HepG2 (cell line): Measurements from ENCODE around the gene MEPCE. TPM values are rescaled to one million over a fixed set of nuclear protein-coding genes. Genes with fewer than 3 reads are reported as not detected.

Experiments
- ARID4A ChIP-seq: sonication (generic); formaldehyde crosslinking; IDR thresholded peaks from 2 replicates; pipeline ENCODE4 v1.5.0; 2020; ENCODE audit warnings: mild to moderate bottlenecking, missing genetic modification reagents, borderline replicate concordance
- ARNTL ChIP-seq: sonication (generic); formaldehyde crosslinking; IDR thresholded peaks from 2 replicates; pipeline ENCODE4 v1.4.0; 2020; ENCODE audit warnings: mild to moderate bottlenecking, missing genetic modification reagents
- ATAD3A ChIP-seq: sonication (generic); formaldehyde crosslinking; IDR thresholded peaks from 2 replicates; pipeline ENCODE4 v1.4.0; 2020; ENCODE audit warnings: missing genetic modification reagents
- ATF5 ChIP-seq: sonication (generic); formaldehyde crosslinking; IDR thresholded peaks from 2 replicates; pipeline ENCODE4 v1.4.0; 2020; ENCODE audit warnings: mild to moderate bottlenecking, low read depth, missing genetic modification reagents
- EHMT2 ChIP-seq: fragments of 200-600 bp; sonication (generic); IDR thresholded peaks from 2 replicates; pipeline ENCODE4 v1.7.0; 2017; ENCODE audit warnings: antibody characterized with exemption, low read depth, low read length, borderline replicate concordance
- GLMP ChIP-seq: sonication (generic); formaldehyde crosslinking; IDR thresholded peaks from 2 replicates; pipeline ENCODE4 v1.9.0; 2021; ENCODE audit warnings: missing genetic modification reagents, mild to moderate bottlenecking, borderline replicate concordance
- IKZF4 ChIP-seq: sonication (generic); formaldehyde crosslinking; IDR thresholded peaks from 2 replicates; pipeline ENCODE4 v1.5.1; 2020; ENCODE audit warnings: borderline replicate concordance, mild to moderate bottlenecking, low read depth, missing genetic modification reagents; ENCODE audit errors: not compliant biosample characterization
- PCBP2 ChIP-seq: fragments of 200-400 bp; formaldehyde crosslinking; optimal IDR thresholded peaks from 2 replicates; pipeline ENCODE3; 2018; ENCODE audit warnings: low read length, low read depth; ENCODE audit not compliant: poor library complexity, severe bottlenecking
- PHF5A ChIP-seq: IDR thresholded peaks from one replicate; pipeline ENCODE4 v1.6.1; 2018; ENCODE audit warnings: low read depth, missing genetic modification reagents; ENCODE audit not compliant: unreplicated experiment
- RAD21 ChIP-seq: fragments of 450-650 bp; formaldehyde crosslinking; IDR thresholded peaks from 2 replicates; pipeline ENCODE4 v1.5.0; 2020; ENCODE audit warnings: mild to moderate bottlenecking
- RBM39 ChIP-seq: fragments of 200-400 bp; formaldehyde crosslinking; IDR thresholded peaks from one replicate; pipeline ENCODE4 v1.6.1; 2018; ENCODE audit warnings: antibody characterized with exemption, mild to moderate bottlenecking, low read depth, low read length; ENCODE audit not compliant: poor library complexity, severe bottlenecking
- TSC22D2 ChIP-seq: sonication (generic); formaldehyde crosslinking; IDR thresholded peaks from 2 replicates; pipeline ENCODE4 v1.5.1; 2020; ENCODE audit warnings: missing genetic modification reagents, mild to moderate bottlenecking, borderline replicate concordance
- YEATS4 ChIP-seq: sonication (generic); formaldehyde crosslinking; IDR thresholded peaks from 2 replicates; pipeline ENCODE4 v1.4.0; 2020; ENCODE audit warnings: missing genetic modification reagents, borderline replicate concordance
- ZMAT3 ChIP-seq: sonication (generic); formaldehyde crosslinking; conservative IDR thresholded peaks from 2 replicates; pipeline ENCODE4 v1.7.0; 2021; ENCODE audit warnings: missing genetic modification reagents
- ZNF232 ChIP-seq: sonication (generic); formaldehyde crosslinking; IDR thresholded peaks from 2 replicates; pipeline ENCODE4 v1.4.0; 2020; ENCODE audit warnings: missing genetic modification reagents, borderline replicate concordance
- ZNF44 ChIP-seq: sonication (generic); formaldehyde crosslinking; IDR thresholded peaks from 2 replicates; pipeline ENCODE4 v1.5.1; 2020; ENCODE audit warnings: mild to moderate bottlenecking, missing genetic modification reagents
- ZNF567 ChIP-seq: sonication (generic); formaldehyde crosslinking; IDR thresholded peaks from 2 replicates; pipeline ENCODE4 v1.8.1; 2023; ENCODE audit warnings: mild to moderate bottlenecking, missing genetic modification reagents, borderline replicate concordance
- ZNF589 ChIP-seq: sonication (generic); formaldehyde crosslinking; conservative IDR thresholded peaks from 2 replicates; pipeline ENCODE4 v1.8.0; 2022; ENCODE audit warnings: mild to moderate bottlenecking, moderate library complexity, missing genetic modification reagents
- ZNF660 ChIP-seq: sonication (generic); formaldehyde crosslinking; IDR thresholded peaks from 2 replicates; pipeline ENCODE4 v1.5.1; 2020; ENCODE audit warnings: mild to moderate bottlenecking, low read depth, missing genetic modification reagents, borderline replicate concordance
- ZNF672 ChIP-seq: sonication (generic); formaldehyde crosslinking; IDR thresholded peaks from 2 replicates; pipeline ENCODE4 v1.8.1; 2022; ENCODE audit warnings: missing genetic modification reagents
- ZNF841 ChIP-seq: sonication (generic); formaldehyde crosslinking; IDR thresholded peaks from 2 replicates; pipeline ENCODE4 v1.8.1; 2023; ENCODE audit warnings: missing genetic modification reagents, borderline replicate concordance
- ZNF883 ChIP-seq: sonication (generic); formaldehyde crosslinking; IDR thresholded peaks from 2 replicates; pipeline ENCODE4 v1.5.1; 2020; ENCODE audit warnings: mild to moderate bottlenecking, missing genetic modification reagents; ENCODE audit errors: not compliant biosample characterization
- polyA plus RNA-seq, 8 experiments: library from polyadenylated mRNA; depleted of rRNA in 3 of 8; stranded (reverse) in 7 of 8; unstranded in 1 of 8; fragments of >200 nt; fragmentation: Illumina TruSeq in 4 of 8; extraction: Trizol in 4 of 8; gene quantifications; 2 replicates each; pipeline versions ENCODE4 v1.2.1 to v1.2.3, GENCODE V29; 2011 to 2016; ENCODE audit warnings: low read depth in 4 of 8, missing spikeins in 1 of 8, mixed read lengths in 1 of 8; ENCODE audit not compliant: insufficient read depth in 1 of 8
- total RNA-seq, 5 experiments: library from RNA; depleted of rRNA; stranded (reverse); fragments of >200 nt; fragmentation: Illumina TruSeq; extraction: Trizol; gene quantifications; 2 replicates each; pipeline ENCODE4 v1.2.3, GENCODE V29; 2016; ENCODE audit warnings: low read depth in 1 of 5
- TF ChIP-seq, protein P1 (sequence below): sonication (generic); formaldehyde crosslinking; IDR thresholded peaks from 2 replicates; pipeline ENCODE4 v1.5.0; 2020; ENCODE audit warnings: missing genetic modification reagents

The MEPCE gene
- total and polyA plus RNA-seq, 2 of the 13 experiments (the other 11 are each of a cell fraction or from before 2014, with no cell fraction given): 12.3 to 26.0 TPM

- no peak for TF ChIP-seq PHF5A (CRISPR knock-in tag)
- TF ChIP-seq IKZF4 (CRISPR knock-in tag): no peak
- TF ChIP-seq ZNF672: no peak
- TF ChIP-seq ZMAT3: no peak
- TF ChIP-seq ZNF660 (CRISPR knock-in tag): no peak
- TF ChIP-seq ZNF232 (CRISPR knock-in tag): no peak
- no peak; the same call in 1 of the 2 replicates for TF ChIP-seq RAD21 (CRISPR knock-in tag)
- TF ChIP-seq ZNF883 (CRISPR knock-in tag): peak; percentile 58
- TF ChIP-seq ZNF567 (CRISPR knock-in tag): no peak
- no peak for TF ChIP-seq ATF5
- no peak for TF ChIP-seq ZNF841
- no peak; the same call in 1 of the 2 replicates for TF ChIP-seq ZNF44
- no peak for TF ChIP-seq TSC22D2 (CRISPR knock-in tag)
- no peak for TF ChIP-seq GLMP (CRISPR knock-in tag)
- TF ChIP-seq ARNTL: no peak
- no peak for TF ChIP-seq RBM39
- TF ChIP-seq ZNF589: no peak
- peak; percentile 44; the same call in 1 of the 2 replicates for TF ChIP-seq YEATS4
- TF ChIP-seq, protein P1, sequence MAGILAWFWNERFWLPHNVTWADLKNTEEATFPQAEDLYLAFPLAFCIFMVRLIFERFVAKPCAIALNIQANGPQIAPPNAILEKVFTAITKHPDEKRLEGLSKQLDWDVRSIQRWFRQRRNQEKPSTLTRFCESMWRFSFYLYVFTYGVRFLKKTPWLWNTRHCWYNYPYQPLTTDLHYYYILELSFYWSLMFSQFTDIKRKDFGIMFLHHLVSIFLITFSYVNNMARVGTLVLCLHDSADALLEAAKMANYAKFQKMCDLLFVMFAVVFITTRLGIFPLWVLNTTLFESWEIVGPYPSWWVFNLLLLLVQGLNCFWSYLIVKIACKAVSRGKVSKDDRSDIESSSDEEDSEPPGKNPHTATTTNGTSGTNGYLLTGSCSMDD (CRISPR knock-in tag): no peak
- no peak for TF ChIP-seq EHMT2
- peak; percentile 86 for TF ChIP-seq ARID4A
- no peak for TF ChIP-seq ATAD3A (CRISPR knock-in tag)
- TF ChIP-seq PCBP2: no peak
Observed at GRCh38 chr7:100478958-100479660, 49.5 kb downstream of the MEPCE start, which contains the start of gene TSC22D4 (continued).
